SKM-1 treated with dmso at 0.1 percent for 144 hours (cell line): ENCODE measurements around the gene WNT16.

ENCODE experiments used
- DNase-seq: peaks from one replicate; lab custom pipeline; 2025; ENCODE audit not compliant: unreplicated experiment; lab: John Stamatoyannopoulos, UW

The WNT16 gene

DNA sequence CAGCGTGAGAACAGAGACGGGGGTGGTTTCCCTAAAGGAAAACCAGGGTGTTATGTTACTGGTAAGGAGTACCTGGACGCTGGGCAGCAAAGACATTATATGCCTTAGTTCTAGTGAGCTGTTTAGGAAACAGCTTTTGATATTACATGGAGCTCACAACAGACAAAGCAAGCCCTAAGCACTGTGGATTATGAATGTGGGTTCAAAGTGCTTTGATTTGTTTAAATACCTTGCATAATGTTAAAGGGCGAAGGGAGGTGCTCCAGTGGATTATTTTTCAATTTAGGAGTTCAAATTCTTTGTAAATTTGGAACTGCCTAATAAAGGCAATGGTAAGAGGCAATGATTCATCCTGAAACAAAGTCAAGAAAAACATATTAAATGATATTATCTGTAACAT is 13.8 kb downstream of the WNT16 start:
- no peak for DNase-seq

DNA sequence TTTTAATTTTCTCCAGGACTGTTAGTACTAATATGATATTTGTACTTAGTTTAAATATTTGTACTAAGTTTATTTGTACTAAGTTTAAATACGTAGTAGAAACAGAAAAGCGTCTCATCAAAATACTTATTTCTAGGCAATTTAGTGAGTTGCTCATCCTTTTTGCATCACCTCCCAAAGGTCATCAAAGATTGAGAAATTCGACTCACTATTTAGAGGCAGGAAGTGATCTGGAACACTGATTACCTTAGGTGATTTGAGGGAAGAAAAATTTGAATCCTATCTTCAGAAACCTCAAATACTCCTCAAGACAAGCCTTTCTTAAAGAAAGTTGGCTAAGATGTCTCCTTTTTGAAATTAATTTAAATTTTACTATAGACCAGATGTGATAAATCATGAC is 14.5 kb downstream of the WNT16 start:
- DNase-seq = no peak

DNA sequence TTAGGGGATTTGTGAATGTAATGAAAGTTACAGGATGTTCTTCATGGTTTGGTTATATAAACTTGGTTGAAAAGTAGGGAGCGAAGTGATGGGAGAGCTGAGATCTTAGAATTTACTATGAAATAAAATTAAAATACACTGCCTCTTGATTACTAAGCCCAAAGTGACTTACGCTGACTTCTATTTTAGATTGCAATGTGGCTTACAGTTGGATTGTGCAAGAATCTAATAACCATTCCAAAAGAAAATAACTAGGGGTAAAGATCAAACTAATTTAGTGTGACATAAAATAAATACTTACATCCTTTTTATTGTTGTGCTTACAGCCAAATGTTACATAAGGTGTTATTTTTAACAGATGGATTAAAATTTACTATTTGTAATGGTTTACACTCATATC is 15.3 kb downstream of the WNT16 start:
- DNase-seq = no peak

GRCh38 chr7:121344497-121344896 is 15.7 kb downstream of the WNT16 start:
- DNase-seq = no peak

GRCh38 chr7:121351682-121352081 is 22.9 kb downstream of the WNT16 start:
- no peak for DNase-seq

- DNase-seq = no peak
Measured at GRCh38 chr7:121352323-121352722, 23.5 kb downstream of the WNT16 start.

DNA sequence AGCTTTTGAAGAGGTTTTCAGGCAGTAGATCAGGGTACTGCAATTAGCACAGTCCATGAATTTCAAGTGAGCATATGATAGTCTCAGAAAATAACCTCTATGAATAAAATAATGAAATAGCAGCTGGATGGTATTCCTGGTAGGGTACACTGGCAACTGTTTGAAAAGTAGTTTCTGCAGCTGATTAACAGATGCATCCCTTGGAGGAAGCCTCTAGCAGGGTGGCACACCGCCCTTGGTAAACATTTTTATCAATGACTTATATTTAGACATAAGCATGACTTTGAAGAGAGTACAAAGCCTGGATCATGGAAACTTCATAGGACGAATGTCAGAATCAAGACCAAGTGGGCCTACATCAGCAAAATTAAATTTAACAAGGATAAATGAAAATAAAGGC is 26.8 kb downstream of the WNT16 start:
- no peak for DNase-seq

GRCh38 chr7:121360564-121360963 is 31.8 kb downstream of the WNT16 start:
- no peak for DNase-seq

- DNase-seq = peak; percentile 22
Measured at GRCh38 chr7:121366852-121367431, 38.1 kb downstream of the WNT16 start.

DNA sequence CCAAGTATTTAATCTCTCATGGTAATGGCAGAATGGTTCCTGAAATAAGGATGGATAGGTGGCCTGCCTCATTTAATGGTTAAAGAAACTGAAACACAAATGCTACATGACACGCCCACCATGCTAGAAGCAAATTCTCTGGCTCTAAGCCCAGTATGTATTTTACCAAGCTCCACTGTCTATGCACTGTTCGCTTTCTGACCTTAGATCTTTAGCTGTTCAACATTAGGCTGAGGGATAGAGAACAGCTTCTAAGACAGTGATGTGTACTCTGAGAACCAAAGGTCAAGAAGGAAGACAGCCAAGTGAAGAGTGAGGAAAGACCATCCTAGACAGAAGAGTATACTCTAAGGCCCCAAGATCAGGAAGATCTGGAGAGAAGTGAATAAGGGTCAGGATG is 40.7 kb downstream of the WNT16 start:
- DNase-seq = no peak

GRCh38 chr7:121371367-121371766 is 42.6 kb downstream of the WNT16 start:
- DNase-seq = no peak

DNA sequence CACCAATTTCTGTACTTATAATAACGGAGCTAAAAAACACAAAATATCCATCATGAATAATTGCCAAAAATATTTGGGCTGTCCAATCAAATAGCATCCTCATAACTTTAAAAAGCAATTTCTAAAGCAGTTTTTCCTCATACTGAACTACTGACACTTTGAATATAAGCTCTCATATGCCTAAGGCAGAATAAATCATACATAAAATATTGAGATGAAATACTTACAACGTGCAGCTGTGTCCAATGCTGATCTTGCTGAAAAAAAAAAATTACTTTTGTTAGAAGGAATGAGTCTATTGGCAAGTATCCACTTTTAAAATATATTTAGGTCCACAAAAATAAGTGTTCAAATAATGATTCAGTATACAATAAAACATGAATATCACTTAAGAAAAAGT is 43.1 kb downstream of the WNT16 start:
- no peak for DNase-seq

GRCh38 chr7:121372376-121373010 is 43.7 kb downstream of the WNT16 start:
- DNase-seq = no peak

DNA sequence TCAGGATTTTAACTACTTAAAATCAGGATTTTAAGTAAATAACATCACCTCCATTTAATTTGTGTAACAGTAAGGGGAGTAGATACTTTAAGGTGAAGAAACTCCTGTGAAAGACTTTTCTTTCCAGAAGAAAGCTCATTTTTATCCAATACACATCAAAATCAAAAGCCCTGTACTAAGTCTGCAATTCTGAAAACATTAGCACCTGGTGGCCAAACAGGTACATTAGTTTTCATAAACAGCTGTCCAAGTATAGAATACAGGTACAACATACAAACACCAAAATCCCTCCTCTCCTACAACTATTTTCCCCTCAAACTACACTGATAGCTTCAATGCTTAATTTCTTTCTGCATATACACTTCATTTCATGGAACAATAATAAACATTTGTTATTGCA is 44.4 kb downstream of the WNT16 start:
- DNase-seq = no peak

- no peak for DNase-seq
Measured at GRCh38 chr7:121376979-121377378, 48.2 kb downstream of the WNT16 start.

DNA sequence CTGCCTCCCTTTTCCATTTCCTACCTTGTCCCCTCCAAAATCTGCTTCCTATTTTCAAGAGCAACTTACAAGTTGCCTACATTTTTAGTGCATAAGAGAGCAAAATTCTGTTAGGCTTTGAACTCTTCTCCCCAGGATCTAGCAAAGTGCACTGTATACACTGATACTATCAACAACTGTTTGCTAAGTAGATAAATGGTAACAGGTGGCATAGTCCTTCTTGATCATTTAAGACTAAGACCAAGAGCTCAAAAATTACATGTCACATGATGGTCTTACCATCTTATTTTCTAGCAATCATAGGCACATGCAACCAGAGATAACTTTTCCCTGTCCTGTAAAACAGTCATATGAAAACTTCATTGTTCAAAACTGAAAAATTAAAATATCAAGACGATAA is 51.1 kb downstream of the WNT16 start:
- DNase-seq = no peak

DNA sequence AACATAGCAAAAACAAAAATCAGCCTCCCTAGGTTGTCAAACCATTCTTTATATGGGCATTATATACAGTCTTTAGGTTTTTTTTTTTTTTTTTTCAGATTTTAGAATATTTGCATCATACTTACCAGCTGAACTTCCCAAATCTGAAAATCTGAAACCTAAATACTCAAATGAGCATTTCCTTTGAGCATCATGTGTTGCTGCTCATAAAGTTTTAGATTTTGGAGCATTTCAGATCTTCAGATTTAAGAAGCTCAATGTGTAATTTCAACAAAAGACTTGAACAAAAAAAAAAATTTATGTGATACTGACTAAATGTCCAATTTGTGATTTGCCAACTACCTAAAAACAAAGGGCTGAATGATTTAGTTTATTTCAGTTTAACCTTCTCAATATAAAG is 53.7 kb downstream of the WNT16 start:
- no peak for DNase-seq

GRCh38 chr7:121383235-121383910 is 54.6 kb downstream of the WNT16 start:
- no peak for DNase-seq

GRCh38 chr7:121384265-121384664 is 55.5 kb downstream of the WNT16 start:
- DNase-seq = no peak

GRCh38 chr7:121385056-121385799 is 56.4 kb downstream of the WNT16 start:
- no peak for DNase-seq

DNA sequence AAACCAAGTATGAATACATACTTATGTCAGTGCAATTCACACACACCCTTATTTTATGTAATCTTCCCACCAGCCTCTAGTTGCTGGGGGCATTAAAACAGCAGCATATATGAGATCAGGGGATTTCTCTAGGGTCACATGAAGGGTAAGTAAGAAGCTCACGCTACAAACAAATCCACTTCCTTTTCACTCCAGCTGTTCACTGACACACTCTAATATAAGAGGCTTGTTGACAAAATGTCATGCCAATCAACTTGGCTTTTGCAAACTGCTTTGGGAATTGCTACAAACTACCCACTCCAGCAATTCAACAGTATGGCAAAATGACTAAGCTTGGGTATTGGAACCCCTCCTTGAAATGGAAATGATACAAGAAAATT is 57.0 kb downstream of the WNT16 start:
- DNase-seq = no peak

DNA sequence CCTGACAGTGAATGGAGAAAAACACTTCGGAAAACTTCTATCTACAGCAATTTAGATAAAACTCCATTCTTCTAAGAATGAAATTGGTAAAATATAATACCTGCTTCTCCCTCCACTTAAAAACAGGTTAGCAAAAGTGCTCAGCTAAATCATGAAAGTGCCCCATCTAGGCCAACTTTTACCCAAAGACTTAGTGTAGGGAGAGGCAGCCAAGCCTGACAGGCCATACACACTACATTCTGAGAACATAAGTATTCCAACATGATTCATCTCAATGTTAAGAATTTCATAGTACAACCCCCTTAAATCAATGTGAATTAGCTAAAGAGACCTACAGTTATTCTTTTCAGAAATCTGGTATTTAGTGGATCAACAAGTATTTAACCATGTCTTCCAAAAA is 60.1 kb downstream of the WNT16 start:
- DNase-seq = no peak
